SU-DHL-6 (cell line): Measurements from ENCODE around the gene MEOX2.

Source experiments
- EZH2phosphoT487 ChIP-seq: fragments of 200-600 bp; sonication (generic), shearing (Covaris generic); conservative IDR thresholded peaks from 2 replicates; pipeline ENCODE4 v1.6.1; 2018; ENCODE audit warnings: mild to moderate bottlenecking, antibody characterized with exemption, low read length, moderate library complexity, mixed read lengths
- TF ChIP-seq, protein P1 (sequence below): fragments of 200-600 bp; sonication (generic); IDR thresholded peaks from one replicate; pipeline ENCODE4 v1.5.1; 2017; ENCODE audit warnings: antibody characterized with exemption, mild to moderate bottlenecking, low read length, moderate library complexity; ENCODE audit not compliant: insufficient read depth, poor library complexity, severe bottlenecking

DNA sequence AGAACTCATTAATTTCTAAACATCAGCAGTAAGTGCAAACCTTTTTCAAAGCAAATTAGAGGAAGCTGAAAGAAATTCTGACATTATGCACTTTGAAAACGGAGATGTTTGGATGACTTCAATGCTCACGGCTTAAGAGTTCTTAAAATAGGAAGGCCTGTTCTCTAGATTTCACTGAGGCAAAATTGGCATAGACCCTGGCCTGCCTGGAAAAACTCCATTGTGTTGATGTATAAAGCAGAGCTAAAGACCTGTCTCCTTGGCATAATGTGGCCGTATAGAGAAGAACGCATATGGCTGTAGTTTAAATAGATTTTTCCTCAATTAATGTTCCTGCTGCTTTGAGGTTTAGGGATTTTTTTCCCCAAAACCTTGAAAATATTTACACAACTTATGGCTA lies 100.2 kb downstream of the MEOX2 start:
- TF ChIP-seq, protein P1, sequence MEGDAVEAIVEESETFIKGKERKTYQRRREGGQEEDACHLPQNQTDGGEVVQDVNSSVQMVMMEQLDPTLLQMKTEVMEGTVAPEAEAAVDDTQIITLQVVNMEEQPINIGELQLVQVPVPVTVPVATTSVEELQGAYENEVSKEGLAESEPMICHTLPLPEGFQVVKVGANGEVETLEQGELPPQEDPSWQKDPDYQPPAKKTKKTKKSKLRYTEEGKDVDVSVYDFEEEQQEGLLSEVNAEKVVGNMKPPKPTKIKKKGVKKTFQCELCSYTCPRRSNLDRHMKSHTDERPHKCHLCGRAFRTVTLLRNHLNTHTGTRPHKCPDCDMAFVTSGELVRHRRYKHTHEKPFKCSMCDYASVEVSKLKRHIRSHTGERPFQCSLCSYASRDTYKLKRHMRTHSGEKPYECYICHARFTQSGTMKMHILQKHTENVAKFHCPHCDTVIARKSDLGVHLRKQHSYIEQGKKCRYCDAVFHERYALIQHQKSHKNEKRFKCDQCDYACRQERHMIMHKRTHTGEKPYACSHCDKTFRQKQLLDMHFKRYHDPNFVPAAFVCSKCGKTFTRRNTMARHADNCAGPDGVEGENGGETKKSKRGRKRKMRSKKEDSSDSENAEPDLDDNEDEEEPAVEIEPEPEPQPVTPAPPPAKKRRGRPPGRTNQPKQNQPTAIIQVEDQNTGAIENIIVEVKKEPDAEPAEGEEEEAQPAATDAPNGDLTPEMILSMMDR: no peak
- TF ChIP-seq EZH2phosphoT487: no peak
